ENCODE data around the gene NAALADL2. TPM values are rescaled to one million over a fixed set of nuclear protein-coding genes. Genes with fewer than 3 reads are reported as not detected.

The NAALADL2 gene
- total RNA-seq, 1 experiment from 2014 or later: 1.6 TPM

DNA sequence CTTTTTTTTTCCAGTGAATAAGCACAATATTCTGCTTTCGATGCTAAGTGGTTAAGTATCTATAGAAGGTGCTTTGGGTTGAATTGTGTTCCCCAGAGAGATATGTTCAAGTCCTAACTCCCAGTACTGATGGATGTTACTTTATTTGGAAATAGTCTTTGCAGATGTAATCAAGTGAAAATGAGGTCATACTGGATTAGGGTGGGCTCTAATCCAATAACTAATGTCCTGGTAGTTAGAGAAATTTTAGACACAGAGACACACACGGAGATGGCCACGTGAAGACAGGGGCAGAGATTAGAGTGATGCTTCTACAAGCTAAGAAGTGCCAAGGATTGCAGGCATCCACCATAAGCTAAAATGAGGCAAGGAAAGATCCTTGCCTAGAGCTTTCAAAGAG, 662.3 kb downstream of the NAALADL2 start:
- WGBS (ENCODE audit: extremely low coverage, insufficient read length, low lambda C conversion rate): no CpG with 5 or more reads among the region's 3 CpGs
- Mint-ChIP-seq H3K4me3 (no peak overlapping the region), H3K9me3 (no peaks in the 10 kb centered on the region; a peak in 1 of 5 replicates), H3K27me3 (ENCODE audit: low read depth) (no peaks in the 10 kb centered on the region), H3K36me3 (ENCODE audit: insufficient read depth in 1 of 3, low read depth in 3 of 3) (no peaks in the 10 kb centered on the region; a peak in 1 of 7 replicates), H3K4me1 (peaks cover 6 to 7% of the 10 kb centered on the region in 2 experiments), H3K27ac (no peak overlapping the region; a peak in 1 of 7 replicates)
- H4K91ac ChIP-seq (ENCODE audit: insufficient read length, low read depth, low read length): no peak overlapping the region
- TF ChIP-seq, protein P1, sequence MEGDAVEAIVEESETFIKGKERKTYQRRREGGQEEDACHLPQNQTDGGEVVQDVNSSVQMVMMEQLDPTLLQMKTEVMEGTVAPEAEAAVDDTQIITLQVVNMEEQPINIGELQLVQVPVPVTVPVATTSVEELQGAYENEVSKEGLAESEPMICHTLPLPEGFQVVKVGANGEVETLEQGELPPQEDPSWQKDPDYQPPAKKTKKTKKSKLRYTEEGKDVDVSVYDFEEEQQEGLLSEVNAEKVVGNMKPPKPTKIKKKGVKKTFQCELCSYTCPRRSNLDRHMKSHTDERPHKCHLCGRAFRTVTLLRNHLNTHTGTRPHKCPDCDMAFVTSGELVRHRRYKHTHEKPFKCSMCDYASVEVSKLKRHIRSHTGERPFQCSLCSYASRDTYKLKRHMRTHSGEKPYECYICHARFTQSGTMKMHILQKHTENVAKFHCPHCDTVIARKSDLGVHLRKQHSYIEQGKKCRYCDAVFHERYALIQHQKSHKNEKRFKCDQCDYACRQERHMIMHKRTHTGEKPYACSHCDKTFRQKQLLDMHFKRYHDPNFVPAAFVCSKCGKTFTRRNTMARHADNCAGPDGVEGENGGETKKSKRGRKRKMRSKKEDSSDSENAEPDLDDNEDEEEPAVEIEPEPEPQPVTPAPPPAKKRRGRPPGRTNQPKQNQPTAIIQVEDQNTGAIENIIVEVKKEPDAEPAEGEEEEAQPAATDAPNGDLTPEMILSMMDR (conservative IDR thresholded peaks at IDR 0.05): no peak
- no peak overlapping the region for H3K9ac ChIP-seq (ENCODE audit: extremely low read depth, insufficient read length, low read length)
- no peak overlapping the region for H3K27ac ChIP-seq (ENCODE audit: insufficient read length, low read depth, low read length)
- no peak overlapping the region for H3T11ph ChIP-seq (ENCODE audit: low read length)
- no peak overlapping the region for H3K4me2 ChIP-seq (ENCODE audit: insufficient read depth, insufficient read length, low read length)
- H4K20me1 ChIP-seq (ENCODE audit: control insufficient read depth, insufficient read depth, insufficient read length): no peaks in the 10 kb centered on the region
- no peak overlapping the region for H3K56ac ChIP-seq (ENCODE audit: insufficient read length, low read depth, low read length)
- no peak for DNase-seq
- H3K79me1 ChIP-seq (ENCODE audit: insufficient read depth, low read depth, low read length, poor library complexity, severe bottlenecking): no peaks in the 10 kb centered on the region
- no peak overlapping the region for H3K14ac ChIP-seq (ENCODE audit: insufficient read depth, low read length)
- no peak overlapping the region for H2BK20ac ChIP-seq (ENCODE audit: low read depth, low read length, poor library complexity, severe bottlenecking)
- H3K23ac ChIP-seq (ENCODE audit: insufficient read length, low read depth, low read length): no peak overlapping the region
- H4K5ac ChIP-seq (ENCODE audit: insufficient read length, low read depth, low read length): no peak overlapping the region
- no peak overlapping the region for H2BK5ac ChIP-seq (ENCODE audit: insufficient read length, low read length)
- no peaks in the 10 kb centered on the region for H3K9me3 ChIP-seq (ENCODE audit: control insufficient read depth, low read depth, low read length)
- no peak overlapping the region for H2BK12ac ChIP-seq (ENCODE audit: insufficient read length, low read depth, low read length)
- H3K18ac ChIP-seq (ENCODE audit: insufficient read length, low read depth, low read length): no peak overlapping the region
- H3K23me2 ChIP-seq (ENCODE audit: insufficient read length, low read depth, low read length, poor library complexity, severe bottlenecking): no peaks in the 10 kb centered on the region
- H2BK15ac ChIP-seq (ENCODE audit: low read depth, low read length): no peak overlapping the region
- H2BK120ac ChIP-seq (ENCODE audit: low read depth, low read length, poor library complexity, severe bottlenecking): no peak overlapping the region
- H4K8ac ChIP-seq (replicated peaks; ENCODE audit: insufficient read length, low read depth, low read length): no peak overlapping the region
- H3K4me1 ChIP-seq (ENCODE audit: insufficient read depth, low read length): no peaks in the 10 kb centered on the region
- no peaks in the 10 kb centered on the region for H3K79me2 ChIP-seq (ENCODE audit: insufficient read depth, low read length)
- H3K27me3 ChIP-seq (ENCODE audit: insufficient read depth, low read length): no peaks in the 10 kb centered on the region
- no peak overlapping the region for H2AFZ ChIP-seq (ENCODE audit: low read length)
- no peak overlapping the region for H2AK5ac ChIP-seq (ENCODE audit: insufficient read length, low read length)
- H3K4ac ChIP-seq (ENCODE audit: low read depth, low read length): no peak overlapping the region

Data from H9 (cell line).